Iris pigment epithelial cell (primary cell): ENCODE results near the gene CPT1A.

Source experiments
- DNase-seq: peaks from one replicate; pipeline ENCODE4 v3.0.0-alpha.2; 2011; ENCODE audit warnings: low read depth

The CPT1A gene

DNA sequence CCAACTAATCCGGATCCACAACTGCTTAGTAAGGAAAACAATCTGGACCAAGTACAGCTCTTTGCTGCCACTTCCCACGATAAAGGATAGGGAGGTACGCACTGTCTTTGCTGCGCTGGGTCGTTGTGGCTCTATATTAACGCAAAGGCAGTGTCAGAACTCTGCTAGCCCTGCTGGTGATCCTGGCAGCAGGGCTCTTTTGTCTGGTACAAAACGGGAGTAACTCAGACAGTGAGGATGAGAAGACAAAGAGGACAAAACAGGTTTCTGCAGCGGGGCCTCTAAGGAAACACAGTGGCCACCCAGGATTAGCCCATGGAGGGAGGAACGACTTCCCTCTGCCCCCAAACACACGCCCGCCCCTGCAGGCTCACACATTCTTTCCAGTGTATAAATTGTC, 131.3 kb downstream of the CPT1A start:
- no peak for DNase-seq

DNA sequence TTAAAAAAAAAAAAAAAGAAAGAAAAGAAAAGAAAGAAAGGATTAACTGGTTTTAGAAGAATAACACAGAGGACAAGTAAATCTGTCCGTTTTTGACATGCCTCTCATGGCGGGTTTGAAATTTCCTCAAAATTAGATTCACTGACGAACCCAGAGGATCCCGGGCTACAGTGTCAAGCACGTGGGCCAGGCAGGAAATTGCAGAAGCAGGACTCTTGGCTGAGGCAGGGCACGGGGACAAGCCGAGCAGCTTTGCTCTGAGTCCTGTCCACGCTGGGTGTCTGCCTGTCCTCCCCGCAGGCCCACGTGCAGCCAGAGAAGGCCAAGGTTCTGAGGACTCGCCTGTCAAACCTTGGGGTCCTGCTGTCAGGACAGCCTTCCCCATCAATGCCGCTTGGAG, 132.7 kb downstream of the CPT1A start:
- no peak for DNase-seq

DNA sequence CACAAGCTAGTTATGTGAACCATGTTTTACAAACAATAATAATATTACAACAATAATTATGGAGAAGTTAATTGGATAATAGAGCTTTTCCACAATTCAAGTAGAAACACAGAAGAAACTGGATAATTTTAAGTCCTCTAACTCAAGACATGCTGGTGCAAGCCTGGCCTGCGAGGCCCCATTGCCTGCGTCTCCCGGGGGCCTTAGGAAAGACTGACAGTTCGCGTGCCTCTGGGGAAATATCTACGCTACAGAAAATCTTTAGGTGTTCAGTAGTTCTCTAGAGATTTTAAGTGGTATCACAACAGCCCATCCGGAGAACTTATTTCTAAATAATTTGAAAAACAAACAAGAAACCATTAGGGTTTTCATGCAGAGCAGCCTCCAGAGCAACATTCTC, 134.2 kb downstream of the CPT1A start:
- DNase-seq, result no peak

DNA sequence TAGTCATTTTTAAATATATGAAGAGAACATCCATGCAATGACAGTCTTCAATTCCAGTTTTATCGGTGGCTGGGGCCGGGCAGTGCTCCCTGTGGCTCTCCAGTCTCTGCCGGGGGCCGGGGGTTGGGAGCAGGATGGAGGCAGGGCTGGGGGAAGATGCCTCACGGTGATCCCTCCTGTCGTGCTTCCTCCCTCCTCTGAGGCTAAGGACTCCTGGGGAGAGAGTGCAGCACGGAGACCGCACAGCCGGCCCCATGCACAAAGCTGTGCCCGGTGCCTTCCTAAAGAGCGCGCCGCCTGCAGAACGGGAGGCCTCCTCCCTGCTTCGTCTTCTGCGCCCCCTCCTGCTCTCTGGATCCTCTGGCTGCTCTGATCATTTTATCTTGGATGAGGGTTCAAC, 136.8 kb downstream of the CPT1A start:
- no peak for DNase-seq
